Measurements from ENCODE around the gene KEL. TPM values are rescaled to one million over a fixed set of nuclear protein-coding genes. Genes with fewer than 3 reads are reported as not detected.

Gene KEL
- total and polyA plus RNA-seq, 5 donors, result 0.25 to 1.6 (median 0.45) TPM; not detected in 1

DNA sequence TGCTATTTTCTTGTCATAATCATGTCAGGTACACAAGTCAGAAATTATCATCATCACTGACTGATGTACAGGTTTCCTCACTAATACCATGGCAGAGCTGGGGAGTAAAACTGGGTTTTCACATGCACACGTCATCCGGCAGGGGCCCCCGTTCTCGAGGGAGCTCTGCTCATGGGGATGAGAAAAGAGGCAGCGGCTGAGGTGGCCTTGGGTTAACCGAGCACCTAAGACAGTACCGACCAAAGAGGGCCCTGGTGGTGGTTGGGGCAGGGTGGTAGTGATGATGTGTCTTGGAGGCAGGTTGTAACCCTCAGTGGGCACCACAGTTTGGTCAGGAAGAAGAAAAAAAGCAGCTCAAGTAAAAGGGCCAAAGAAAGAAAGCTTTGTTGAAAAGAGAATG, 64.5 kb downstream of the KEL start:
- Histone ChIP-seq H3K4me3 (ENCODE audit: low read length) (no peak overlapping the region), H3K27ac (ENCODE audit: low read length) (no peak overlapping the region), H3K9me3 (ENCODE audit: control insufficient read depth, low read length) (no peaks in the 10 kb centered on the region), H3K4me1 (ENCODE audit: control insufficient read depth, insufficient read depth, low read length) (no peaks in the 10 kb centered on the region), H3K27me3 (ENCODE audit: control insufficient read depth, insufficient read depth) (no peaks in the 10 kb centered on the region)
- WGBS, result 85% methylated on average over 7 of the region's 7 CpGs
- intact Hi-C loops (cut with DNase I), result no loop called here
- ATAC-seq (no peak), DNase-seq (no peak)

DNA sequence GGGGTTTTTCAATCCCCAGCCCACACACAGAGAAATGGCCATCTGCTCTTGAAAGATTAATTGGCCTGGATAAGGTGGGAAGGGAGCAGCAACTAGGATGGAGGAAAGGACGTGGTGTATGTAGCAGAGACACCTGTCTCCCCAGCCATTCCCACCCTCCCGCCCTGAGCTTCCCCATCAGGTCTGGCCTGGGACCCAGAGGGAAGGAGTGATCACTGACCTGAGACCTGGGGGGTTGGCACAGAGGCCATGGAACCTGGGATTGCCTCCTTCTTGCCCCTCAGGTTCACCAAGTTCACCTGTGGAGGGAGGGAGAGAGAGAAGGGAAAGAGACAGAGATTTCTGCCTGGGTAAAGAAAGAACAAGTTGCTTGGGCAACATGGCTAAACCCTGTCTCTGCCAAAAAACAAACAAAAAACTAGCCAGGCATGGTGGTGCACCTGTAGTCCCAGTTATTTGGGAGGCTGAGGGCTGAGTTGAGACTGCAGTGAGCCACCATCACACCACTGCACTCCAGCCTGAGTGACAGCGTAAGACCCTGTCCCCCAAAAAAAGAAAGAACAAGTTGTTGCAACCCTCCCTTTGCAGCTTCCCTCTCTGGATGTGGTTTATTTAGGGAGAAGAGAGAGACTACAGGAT, 65.3 kb downstream of the KEL start:
- Histone ChIP-seq H3K4me3 (ENCODE audit: low read length) (no peak overlapping the region), H3K27me3 (ENCODE audit: control insufficient read depth, insufficient read depth) (no peaks in the 10 kb centered on the region), H3K4me1 (ENCODE audit: control insufficient read depth, insufficient read depth, low read length) (no peaks in the 10 kb centered on the region), H3K27ac (ENCODE audit: low read length) (no peak overlapping the region), H3K9me3 (ENCODE audit: control insufficient read depth, low read length) (no peaks in the 10 kb centered on the region)
- intact Hi-C loops (cut with DNase I), result no loop called here
- no peak for ATAC-seq
- WGBS, result 82% methylated on average over 3 of the region's 3 CpGs
- no peak for DNase-seq

DNA sequence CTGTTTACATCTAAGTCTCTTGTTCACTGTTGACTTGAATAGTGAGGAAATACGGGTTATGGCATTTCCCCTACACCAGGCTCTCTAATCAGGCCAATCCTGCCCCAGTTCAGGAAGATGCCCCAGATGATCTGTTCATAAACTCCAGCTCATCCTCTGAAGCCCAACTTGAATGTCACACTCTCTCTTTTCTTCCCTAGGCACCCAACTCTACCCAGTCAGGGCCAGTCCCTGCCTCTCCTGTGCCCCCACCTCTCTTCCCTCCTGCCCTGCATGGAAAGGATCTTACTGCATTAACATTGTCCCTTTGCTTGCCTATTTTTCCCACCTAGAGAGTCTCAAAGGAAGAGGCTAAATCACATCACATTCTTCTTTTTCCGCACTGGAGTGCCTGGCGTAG, 66.0 kb downstream of the KEL start:
- 85% methylated on average over 3 of the region's 3 CpGs for whole genome bisulfite sequencing
- H3K9me3 ChIP-seq (ENCODE audit: control insufficient read depth, low read length), result no peaks in the 10 kb centered on the region
- intact Hi-C loops (cut with DNase I), result no loop called here
- no peak for ATAC-seq
- H3K27me3 ChIP-seq (ENCODE audit: control insufficient read depth, insufficient read depth), result no peaks in the 10 kb centered on the region
- no peak overlapping the region for H3K4me3 ChIP-seq (ENCODE audit: low read length)
- DNase-seq, result no peak
- H3K4me1 ChIP-seq (ENCODE audit: control insufficient read depth, insufficient read depth, low read length), result no peaks in the 10 kb centered on the region
- no peak overlapping the region for H3K27ac ChIP-seq (ENCODE audit: low read length)

DNA sequence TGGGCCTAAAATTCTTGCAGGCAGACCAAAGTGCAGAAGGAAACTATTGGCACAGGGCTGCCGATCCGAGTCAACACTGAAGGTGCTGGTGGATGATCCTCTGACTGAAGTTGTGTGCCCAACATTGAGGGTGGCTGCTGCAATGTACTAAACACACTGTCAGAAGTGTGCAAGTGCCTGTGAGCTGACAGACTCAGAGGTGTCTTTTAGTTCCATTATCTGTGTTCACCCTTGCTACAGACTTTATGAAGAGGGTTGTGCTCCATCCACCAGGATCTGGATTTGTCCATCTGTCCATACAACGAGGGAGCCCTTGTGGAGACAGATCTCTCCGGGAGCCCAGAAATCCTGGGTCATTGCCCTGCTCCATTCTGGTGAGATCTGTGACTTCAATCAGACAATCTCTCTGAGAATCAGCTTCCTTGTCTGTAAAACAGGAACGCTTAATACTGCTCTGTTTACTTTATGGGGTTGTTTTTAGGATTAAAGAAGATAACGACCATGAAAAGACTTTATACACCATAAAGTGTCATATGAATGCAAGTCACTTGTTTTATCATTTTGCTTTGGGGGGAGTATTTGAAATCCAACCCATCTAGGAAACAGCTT, 67.1 kb downstream of the KEL start:
- ATAC-seq (no peak), DNase-seq (no peak)
- H3K4me1 ChIP-seq (ENCODE audit: control insufficient read depth, insufficient read depth, low read length), result no peaks in the 10 kb centered on the region

DNA sequence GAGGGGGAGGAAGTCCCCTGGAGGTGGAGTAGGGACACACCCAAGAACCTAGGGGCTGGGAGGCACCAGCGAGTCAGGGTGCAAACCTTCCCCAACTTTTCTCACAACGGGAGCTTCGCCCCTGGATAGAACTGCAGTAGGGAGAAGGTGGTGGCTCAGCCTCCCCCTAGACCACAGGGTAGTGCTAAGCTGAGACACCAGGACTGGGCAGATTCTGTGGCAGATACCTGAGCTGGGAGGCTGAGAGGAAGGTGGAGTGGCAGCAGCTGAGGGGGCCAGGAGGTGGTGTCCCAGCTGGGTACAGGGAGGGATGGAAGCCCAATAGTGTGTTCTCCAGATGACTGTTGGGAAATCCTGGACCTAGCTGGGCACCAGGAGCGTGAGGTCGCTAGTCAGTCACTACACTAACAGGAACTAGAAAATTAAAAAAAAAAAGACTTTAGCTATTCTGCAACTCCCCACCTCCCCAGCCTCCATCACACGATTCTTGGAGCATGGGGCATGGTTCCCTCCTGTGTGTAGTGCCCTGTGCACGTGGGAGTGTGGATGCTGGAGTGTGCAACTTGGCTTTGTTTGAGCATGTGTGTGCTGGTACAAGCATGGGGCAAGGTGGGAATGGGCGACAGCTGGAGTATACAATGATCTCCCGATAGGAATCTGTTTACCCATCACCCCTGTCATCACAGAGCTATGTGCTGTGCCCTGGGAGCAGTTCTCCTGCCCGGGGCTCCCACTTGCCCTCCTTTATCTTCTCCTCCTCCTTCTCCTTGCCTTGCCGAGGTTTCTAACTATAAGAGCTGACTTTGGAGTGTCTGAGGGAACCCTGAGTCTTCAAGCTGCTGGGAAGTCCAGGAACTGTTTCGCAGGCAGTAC, 67.8 kb downstream of the KEL start:
- ATAC-seq, result no peak
- H3K27ac ChIP-seq (ENCODE audit: low read length), result no peak overlapping the region
- no peak overlapping the region for H3K4me3 ChIP-seq (ENCODE audit: low read length)
- DNase-seq, result no peak
- 62% methylated on average over 12 of the region's 12 CpGs for WGBS
- no peaks in the 10 kb centered on the region for H3K9me3 ChIP-seq (ENCODE audit: control insufficient read depth, low read length)
- no peaks in the 10 kb centered on the region for H3K4me1 ChIP-seq (ENCODE audit: control insufficient read depth, insufficient read depth, low read length)
- H3K27me3 ChIP-seq (ENCODE audit: control insufficient read depth, insufficient read depth), result no peaks in the 10 kb centered on the region
- intact Hi-C loops (cut with DNase I), result no loop called here

More for the DNA sequence above, 67.1 kb downstream of the KEL start:
- Histone ChIP-seq H3K27ac (ENCODE audit: low read length) (no peak overlapping the region), H3K4me3 (ENCODE audit: low read length) (no peak overlapping the region), H3K27me3 (ENCODE audit: control insufficient read depth, insufficient read depth) (no peaks in the 10 kb centered on the region), H3K9me3 (ENCODE audit: control insufficient read depth, low read length) (no peaks in the 10 kb centered on the region)
- intact Hi-C loops (cut with DNase I), result no loop called here
- WGBS, result 59% methylated on average over 6 of the region's 6 CpGs

DNA sequence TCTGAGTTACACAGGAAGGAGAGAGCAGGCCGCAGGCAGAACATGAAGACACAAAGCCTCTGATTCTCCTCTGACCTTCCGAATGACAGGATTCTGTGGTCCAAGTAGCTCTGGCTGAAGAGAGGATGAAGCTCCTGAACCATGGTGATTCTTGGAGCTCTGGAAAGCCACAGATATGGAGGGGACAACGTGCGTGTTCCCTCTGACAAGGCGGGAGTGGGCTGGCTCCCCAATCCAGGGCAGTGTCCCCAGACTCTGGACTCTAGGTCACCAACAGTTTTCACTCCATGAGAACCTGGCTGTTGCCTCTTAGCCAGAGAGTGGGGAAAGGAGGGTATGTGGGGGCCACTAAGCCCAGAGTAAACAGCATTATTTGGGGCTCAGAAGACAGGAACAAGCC, 69.2 kb downstream of the KEL start:
- Histone ChIP-seq H3K4me3 (ENCODE audit: low read length) (no peak overlapping the region), H3K4me1 (ENCODE audit: control insufficient read depth, insufficient read depth, low read length) (no peaks in the 10 kb centered on the region), H3K9me3 (ENCODE audit: control insufficient read depth, low read length) (no peaks in the 10 kb centered on the region), H3K27ac (ENCODE audit: low read length) (no peak overlapping the region), H3K27me3 (ENCODE audit: control insufficient read depth, insufficient read depth) (no peaks in the 10 kb centered on the region)
- WGBS, result 85% methylated on average over 5 of the region's 5 CpGs
- DNase-seq (no peak), ATAC-seq (no peak)
- intact Hi-C loops (cut with DNase I), result no loop called here

DNA sequence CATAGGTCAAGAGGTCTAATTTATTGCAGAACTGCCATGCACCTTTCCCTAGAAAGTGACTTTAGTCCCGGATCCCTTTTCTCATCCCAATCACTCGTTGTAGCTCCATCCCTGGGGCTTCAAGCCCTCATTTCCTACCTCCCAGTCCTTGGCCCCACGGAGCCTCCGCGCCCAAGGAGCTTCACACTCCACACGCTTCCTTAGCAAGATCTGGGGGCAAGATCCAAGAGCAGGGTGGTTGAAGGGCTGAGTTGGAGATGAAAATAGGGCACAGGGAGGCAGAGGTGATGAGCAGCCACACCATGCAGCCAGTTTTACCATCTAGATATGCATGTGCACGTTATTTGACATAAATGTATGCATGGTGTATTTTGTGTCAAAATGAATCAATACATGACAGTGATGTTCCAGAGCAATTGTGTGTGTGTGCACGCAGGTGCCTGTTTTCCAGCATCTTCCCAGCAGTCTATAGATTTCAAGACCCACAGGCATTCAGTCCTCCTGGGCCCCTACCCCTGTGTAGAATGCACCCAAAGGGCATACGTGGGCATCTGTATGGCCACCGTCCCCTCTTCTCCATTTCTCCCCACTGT, 70.6 kb downstream of the KEL start:
- intact Hi-C loops (cut with DNase I), result no loop called here
- 81% methylated on average over 10 of the region's 10 CpGs for WGBS
- no peaks in the 10 kb centered on the region for H3K4me1 ChIP-seq (ENCODE audit: control insufficient read depth, insufficient read depth, low read length)
- no peaks in the 10 kb centered on the region for H3K9me3 ChIP-seq (ENCODE audit: control insufficient read depth, low read length)
- H3K27me3 ChIP-seq (ENCODE audit: control insufficient read depth, insufficient read depth), result no peaks in the 10 kb centered on the region
- DNase-seq, result no peak
- ATAC-seq, result no peak
- no peak overlapping the region for H3K4me3 ChIP-seq (ENCODE audit: low read length)
- H3K27ac ChIP-seq (ENCODE audit: low read length), result no peak overlapping the region

Other genes starting within 250 kb of the KEL start
- gene PRSS1, start 212.9 kb downstream of the KEL start, total RNA-seq, result under 1 TPM in 1 of 4 donors, not detected in 3; 0.61 TPM
- gene PRSS1, start 212.9 kb downstream of the KEL start, polyA plus RNA-seq, result 0.27 TPM
- 1 to 10 TPM in 1 of 4 donors, not detected in 3; 4.0 TPM for gene PRSS2, start 191.4 kb downstream of the KEL start, total RNA-seq
- 0.16 TPM for gene PRSS2, start 191.4 kb downstream of the KEL start, polyA plus RNA-seq
- gene EPHB6, start 107.3 kb downstream of the KEL start, total RNA-seq, result 10 to 100 TPM in 1 of 4 donors, 1 to 10 TPM in 3; 3.8 to 11.3 (median 6.7) TPM
- gene EPHB6, start 107.3 kb downstream of the KEL start, polyA plus RNA-seq, result 6.9 TPM
- not detected for gene TRPV6, start 76.6 kb downstream of the KEL start, total RNA-seq
- gene TRPV6, start 76.6 kb downstream of the KEL start, polyA plus RNA-seq, result not detected
- gene TRPV5, start 28.6 kb downstream of the KEL start, total RNA-seq, result not detected
- gene TRPV5, start 28.6 kb downstream of the KEL start, polyA plus RNA-seq, result not detected
- not detected for gene LLCFC1, start 22.9 kb downstream of the KEL start, total RNA-seq
- not detected for gene LLCFC1, start 22.9 kb downstream of the KEL start, polyA plus RNA-seq
- gene OR9A2, start 64.8 kb upstream of the KEL start, total RNA-seq, result not detected
- gene OR9A2, start 64.8 kb upstream of the KEL start, polyA plus RNA-seq, result not detected
- not detected for gene OR6V1, start 90.0 kb upstream of the KEL start, total RNA-seq
- gene OR6V1, start 90.0 kb upstream of the KEL start, polyA plus RNA-seq, result not detected
- not detected for gene PIP, start 169.7 kb upstream of the KEL start, total RNA-seq
- gene PIP, start 169.7 kb upstream of the KEL start, polyA plus RNA-seq, result not detected
- gene TAS2R39, start 221.1 kb upstream of the KEL start, total RNA-seq, result not detected
- gene TAS2R39, start 221.1 kb upstream of the KEL start, polyA plus RNA-seq, result not detected